C4-2B (cell line): ENCODE measurements around the gene STK17A.
"Not testable (repeated sequence)": the region's sequence is repeated elsewhere in the genome, so short reads cannot be mapped to it uniquely, and the experiment has no call there.

Source experiments
- H3K27ac ChIP-seq: fragments of 450-650 bp; 2 replicates; pipeline ENCODE4 v1.5.1; 2017
- ZFX ChIP-seq: fragments of 450-650 bp; IDR thresholded peaks from 2 replicates; pipeline ENCODE4 v1.6.1; 2017
- TF ChIP-seq, protein P1 (sequence below): fragments of 450-650 bp; conservative IDR thresholded peaks from 2 replicates; pipeline ENCODE4 v1.5.1; 2017; ENCODE audit warnings: mild to moderate bottlenecking

STK17A gene

GRCh38 chr7:43569424-43569823 lies 13.5 kb upstream of the STK17A start:
- TF ChIP-seq ZFX: no peak
- TF ChIP-seq, protein P1, sequence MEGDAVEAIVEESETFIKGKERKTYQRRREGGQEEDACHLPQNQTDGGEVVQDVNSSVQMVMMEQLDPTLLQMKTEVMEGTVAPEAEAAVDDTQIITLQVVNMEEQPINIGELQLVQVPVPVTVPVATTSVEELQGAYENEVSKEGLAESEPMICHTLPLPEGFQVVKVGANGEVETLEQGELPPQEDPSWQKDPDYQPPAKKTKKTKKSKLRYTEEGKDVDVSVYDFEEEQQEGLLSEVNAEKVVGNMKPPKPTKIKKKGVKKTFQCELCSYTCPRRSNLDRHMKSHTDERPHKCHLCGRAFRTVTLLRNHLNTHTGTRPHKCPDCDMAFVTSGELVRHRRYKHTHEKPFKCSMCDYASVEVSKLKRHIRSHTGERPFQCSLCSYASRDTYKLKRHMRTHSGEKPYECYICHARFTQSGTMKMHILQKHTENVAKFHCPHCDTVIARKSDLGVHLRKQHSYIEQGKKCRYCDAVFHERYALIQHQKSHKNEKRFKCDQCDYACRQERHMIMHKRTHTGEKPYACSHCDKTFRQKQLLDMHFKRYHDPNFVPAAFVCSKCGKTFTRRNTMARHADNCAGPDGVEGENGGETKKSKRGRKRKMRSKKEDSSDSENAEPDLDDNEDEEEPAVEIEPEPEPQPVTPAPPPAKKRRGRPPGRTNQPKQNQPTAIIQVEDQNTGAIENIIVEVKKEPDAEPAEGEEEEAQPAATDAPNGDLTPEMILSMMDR: no peak
- H3K27ac ChIP-seq: no peak overlapping the region

DNA sequence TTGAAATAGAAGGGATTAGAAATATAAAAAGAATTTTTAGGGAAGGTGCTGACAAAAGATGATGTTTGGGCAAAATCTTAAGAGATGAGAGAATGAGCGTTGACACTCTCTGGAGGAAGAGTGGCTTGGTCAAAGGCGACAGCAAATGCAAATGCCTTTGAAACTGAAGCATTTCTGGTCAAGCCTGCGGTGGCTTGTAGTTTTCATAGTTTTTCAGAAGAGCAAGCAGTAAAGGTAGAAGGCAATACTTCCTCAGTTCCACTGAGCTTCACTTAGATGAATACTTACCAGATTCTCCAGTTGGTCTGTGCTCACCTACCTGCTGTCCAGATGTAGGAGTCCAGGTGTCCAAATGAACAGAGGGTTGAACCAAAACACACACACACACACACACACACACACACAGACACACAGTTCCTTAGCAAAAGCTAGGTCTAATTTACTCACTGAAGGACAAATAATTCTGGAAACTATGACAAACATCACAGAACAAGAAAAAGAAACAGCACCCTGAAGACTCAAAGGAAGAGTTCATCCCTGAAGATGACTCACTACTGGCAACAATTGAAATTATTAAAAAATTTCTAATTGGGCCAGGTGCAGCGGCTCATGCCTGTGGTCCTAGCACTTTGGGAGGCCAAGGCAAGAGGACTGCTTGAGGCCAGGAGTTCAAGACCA lies 12.1 kb upstream of the STK17A start:
- H3K27ac ChIP-seq: no peak overlapping the region
- TF ChIP-seq, protein P1: no peak
- TF ChIP-seq ZFX: no peak

DNA sequence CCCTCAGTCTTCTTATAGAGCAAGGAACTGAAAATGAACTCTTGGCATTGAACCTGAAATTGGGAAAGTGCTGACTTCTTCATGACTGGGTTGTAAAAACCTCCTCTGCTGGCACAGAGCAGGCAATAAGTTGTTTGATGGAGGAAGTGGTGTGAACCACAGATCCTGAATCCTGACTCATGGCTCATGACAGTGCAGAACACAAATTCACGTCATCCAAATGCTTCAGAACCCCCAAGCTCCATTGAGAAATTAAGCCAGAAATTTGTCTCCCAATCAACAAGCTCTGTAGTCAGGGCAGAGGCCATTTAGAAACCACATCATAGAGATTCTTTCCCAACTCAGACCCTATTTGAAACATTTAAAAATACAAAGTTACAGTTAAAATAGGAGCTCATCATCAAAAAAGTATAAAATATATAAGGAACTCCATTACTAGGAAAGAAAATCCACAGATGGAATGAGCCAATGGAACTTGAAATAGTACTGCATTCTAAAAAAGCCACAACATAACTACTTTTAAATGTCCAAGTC lies 10.3 kb upstream of the STK17A start:
- H3K27ac ChIP-seq: no peak overlapping the region
- TF ChIP-seq ZFX: no peak
- TF ChIP-seq, protein P1: no peak

DNA sequence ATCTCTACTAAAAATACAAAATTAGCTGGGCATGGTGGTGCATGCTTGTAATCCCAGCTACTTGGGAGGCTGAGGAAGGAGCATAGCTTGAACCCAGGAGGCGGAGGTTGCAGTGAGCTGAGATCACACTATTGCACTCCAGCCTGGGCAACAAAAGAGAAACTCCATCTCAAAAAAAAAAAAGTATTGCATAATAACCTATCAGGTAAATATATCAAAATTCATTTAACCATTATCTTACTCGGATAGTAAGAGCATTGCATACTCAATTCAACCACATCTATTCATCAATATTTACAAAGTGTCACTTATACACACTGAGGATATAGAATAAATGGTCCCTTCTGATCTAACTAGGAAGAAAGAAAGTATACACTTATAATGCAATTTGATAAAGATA lies 9.1 kb upstream of the STK17A start:
- not testable (repeated sequence) for H3K27ac ChIP-seq

- TF ChIP-seq ZFX: no peak
- TF ChIP-seq, protein P1: no peak
- no peak overlapping the region for H3K27ac ChIP-seq
These were observed 7.4 kb upstream of the STK17A start for GRCh38 chr7:43575506-43575905.

DNA sequence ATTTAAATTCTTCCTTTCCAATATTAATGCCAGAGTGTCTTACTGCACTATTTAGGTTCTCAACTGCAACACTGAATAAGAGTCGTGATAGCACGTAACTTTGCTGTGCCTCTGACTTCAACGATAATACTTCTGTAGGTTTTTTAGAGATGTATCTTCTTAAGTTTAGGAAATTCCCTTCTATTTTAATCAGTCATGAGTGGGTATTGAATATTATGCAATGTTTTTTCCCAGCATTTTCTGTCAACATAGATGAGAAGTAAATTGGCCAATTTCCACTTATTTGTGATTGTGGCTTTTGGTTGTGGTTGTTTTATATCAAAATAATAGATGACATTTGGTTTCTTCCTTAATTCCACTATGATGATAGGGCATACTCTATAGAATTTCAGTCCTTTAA lies 6.7 kb upstream of the STK17A start:
- TF ChIP-seq ZFX: no peak
- TF ChIP-seq, protein P1: no peak
- H3K27ac ChIP-seq: no peak overlapping the region

DNA sequence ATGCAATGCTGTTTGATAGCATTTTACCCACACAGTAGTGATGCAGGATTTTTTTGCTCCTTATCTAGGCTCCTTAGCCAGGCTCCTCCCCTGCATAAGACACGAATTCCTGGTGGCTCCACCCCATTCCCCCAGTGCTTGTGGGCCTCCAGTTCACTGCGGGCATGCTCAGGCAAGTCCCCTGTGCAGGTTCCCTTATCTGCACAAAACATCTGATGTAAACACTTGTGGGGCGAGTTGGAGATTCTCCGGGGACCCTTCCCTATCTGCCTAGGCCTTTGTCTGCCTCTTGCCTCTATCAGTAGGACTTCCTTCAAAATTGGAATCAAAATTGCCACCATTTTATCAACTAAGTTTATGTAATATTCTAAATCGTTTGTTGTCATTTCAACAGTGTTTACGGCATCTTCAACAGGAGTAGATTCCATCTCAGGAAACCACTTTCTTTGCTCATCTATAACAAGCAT lies 5.4 kb upstream of the STK17A start:
- no peak for TF ChIP-seq ZFX
- TF ChIP-seq, protein P1: no peak
- no peak overlapping the region for H3K27ac ChIP-seq
